Activated CD4-positive, CD25-positive, alpha-beta regulatory T cell treated with anti-CD3 and anti-CD28 coated beads, Interleukin-2, amount 50 U/mL, for 72 hours (primary cell): Measurements from ENCODE around the gene RNF113B.

Experiments
- DNase-seq: peaks from one replicate; pipeline ENCODE4 v3.0.0; 2021

Gene RNF113B

DNA sequence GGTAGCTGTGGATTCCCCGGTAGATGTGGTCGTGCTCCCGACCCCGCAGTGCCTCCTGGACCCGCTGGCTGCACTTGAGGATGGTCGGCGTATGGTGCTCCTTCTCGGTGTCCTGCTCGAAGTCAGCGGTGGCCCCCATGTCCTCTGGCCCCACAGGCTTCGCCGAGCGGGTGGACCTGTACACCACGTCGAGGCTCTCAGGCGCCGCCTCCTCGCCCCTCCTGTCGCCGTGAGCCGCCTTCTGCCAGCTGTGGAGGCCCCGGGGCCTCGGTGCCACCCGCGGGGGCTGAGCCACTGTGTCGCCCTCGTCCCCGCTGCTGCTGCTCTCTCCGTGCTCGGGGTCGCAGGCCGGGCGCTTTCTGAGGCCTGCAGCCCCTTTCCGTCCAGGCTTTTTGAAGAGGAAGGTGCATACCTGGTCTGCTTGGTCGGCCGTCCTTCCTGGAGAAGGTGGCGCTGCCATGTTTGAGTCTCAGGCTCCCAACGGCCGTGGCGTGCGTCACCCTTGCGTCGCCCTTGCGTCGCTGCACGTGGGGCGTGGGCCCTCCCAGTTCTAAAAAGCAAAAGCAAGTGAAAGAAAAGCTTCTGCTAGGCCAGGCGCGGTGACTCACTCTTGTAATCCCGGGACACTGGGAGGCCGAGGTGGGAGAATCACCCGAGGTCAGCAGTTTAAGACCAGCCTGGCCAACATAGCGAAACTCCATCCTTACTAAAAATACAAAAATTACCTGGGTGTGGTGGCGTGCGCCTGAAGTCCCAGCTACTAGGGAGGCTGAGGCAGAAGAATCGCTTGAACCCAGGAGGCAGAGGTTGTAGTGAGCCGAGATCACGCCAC, at the start of gene RNF113B:
Gene RNF113B, minus strand, starts transcription at position 493 of the 832 bp plus-strand sequence. Its CDS starts 33 bp downstream, at position 460.
- DNase-seq, result no peak

DNA sequence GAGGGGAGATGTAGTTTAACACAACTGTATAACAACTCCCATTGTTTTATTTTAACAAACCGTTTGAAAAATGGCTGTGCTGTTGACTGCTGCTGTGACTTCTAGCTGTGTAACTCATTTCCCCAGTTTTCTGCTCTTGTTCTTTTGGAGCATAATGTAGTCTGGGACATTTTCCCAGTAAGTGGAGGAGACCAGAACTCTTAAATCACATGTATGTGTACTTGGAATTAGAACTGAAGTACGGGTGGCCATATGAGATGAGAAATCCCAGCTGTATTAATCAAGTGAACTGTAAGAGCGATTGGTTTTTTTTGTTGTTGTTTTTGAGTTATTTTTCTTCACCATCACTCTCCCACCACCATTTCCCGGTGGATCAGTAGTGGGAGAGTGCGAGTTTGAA, 49.4 kb upstream of the RNF113B start:
- no peak for DNase-seq

DNA sequence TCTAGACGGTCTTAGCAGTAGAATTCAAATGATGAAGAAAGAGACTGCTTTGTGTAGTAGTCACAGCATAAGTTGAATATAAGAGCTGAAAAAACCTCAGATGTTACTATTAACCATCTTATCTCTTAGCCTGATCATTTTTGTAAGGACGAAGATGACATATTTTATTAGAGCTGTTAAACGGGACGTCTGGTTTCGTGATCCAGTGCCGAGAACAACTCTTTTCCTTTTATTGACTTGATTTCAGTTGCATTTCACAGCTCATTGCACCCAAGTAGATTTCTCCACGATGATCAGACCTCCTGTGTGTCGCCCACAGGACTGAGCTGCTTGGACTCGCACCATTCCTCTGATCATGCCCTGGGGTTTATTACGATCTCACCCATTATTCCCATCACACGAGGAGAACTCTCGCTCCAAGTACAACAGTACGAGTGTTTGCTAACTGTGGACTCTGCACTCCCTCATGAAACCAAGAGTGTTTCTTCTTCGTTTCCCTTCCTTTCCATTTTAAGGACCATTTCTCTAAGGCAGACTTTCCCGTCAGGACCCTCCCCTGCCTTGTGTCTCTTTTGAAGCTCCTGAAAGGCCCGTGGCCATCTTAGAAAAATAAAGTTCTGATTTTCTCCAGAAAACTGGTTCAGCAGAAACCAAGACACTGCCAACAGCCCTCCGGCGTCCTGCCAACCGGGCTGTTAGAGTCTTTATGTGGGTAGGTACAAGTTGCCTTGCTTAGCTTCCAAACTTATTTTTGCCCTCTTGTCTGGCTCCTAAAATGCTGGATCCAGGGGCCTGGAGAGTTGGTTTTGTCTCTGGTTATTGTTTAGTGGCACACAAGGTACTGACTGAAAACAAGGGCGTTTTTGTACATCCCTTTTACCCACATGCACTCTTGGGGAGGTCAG, 48.2 kb upstream of the RNF113B start:
- no peak for DNase-seq

- DNase-seq, result no peak
Observed at GRCh38 chr13:98224557-98224956, 47.5 kb upstream of the RNF113B start.

GRCh38 chr13:98223741-98224140, 46.7 kb upstream of the RNF113B start:
- DNase-seq, result no peak

DNA sequence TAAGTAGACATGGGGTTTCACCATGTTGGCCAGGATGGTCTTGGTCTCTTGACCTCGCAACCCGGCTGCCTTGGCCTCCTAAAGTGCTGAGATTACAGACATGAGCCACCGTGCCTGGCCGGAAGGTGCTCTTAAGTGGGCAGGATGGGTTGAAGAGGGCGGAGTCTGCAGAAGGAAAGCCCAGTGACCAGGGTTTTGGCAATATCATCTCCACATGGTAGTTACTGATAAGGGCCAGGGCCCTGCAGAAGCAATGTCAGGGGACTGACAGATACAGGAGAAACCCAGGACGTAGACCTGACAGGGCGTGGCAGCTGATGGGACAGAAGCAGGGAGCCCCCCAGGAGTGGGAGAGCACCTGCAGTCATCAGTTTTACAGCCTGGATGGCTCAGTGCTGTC, 45.7 kb upstream of the RNF113B start:
- DNase-seq, result no peak

GRCh38 chr13:98222081-98222554, 45.0 kb upstream of the RNF113B start:
- DNase-seq, result no peak

DNA sequence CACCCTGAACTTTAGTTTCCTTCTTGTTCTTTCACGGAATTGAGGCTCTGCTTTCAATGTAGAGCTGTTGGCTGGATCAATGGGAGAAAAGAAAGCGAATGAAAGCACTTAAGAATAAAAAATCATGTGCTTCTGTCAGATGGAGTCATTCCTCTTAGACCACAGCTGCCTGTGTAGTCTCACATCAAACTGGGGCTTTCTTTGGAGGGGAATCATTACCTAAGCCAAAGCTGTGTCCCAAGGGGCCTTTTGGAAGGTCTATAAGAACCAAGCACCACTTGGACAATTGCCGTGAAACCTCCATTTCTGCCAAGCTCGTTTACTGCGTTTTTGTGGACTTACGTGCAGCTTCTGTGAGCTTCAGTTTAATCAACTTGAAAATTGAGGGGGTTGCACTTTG, 44.2 kb upstream of the RNF113B start:
- DNase-seq, result no peak

GRCh38 chr13:98220271-98220791, 43.3 kb upstream of the RNF113B start:
- no peak for DNase-seq

- no peak for DNase-seq
Observed at GRCh38 chr13:98219685-98220084, 42.6 kb upstream of the RNF113B start.

GRCh38 chr13:98217597-98217996, 40.5 kb upstream of the RNF113B start:
- DNase-seq, result no peak

- DNase-seq, result no peak
Observed at GRCh38 chr13:98216711-98217285, 39.7 kb upstream of the RNF113B start.

DNA sequence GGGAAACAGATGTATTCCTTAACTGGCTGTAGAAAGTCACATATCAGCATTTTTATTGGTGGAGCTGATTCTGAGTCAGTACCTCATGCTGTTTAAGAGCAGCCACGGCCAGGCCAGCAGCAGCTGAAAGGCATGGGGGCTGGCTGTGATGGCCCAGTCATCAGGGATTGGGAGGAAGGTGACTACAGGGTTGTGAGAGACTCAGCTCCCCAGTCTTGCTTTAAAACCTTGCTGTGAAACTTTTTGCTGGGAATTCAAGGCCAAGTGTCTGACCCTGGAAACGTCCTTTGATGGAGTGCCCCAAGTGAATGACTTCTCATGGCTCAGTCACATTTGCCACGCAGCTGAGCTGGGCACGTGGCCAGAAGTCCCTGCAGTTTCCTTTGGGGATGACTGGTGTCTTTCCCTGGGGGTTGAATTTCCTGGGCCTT, 39.1 kb upstream of the RNF113B start:
- DNase-seq, result no peak

GRCh38 chr13:98215508-98215907, 38.4 kb upstream of the RNF113B start:
- DNase-seq, result no peak

- DNase-seq, result no peak
Observed at GRCh38 chr13:98214707-98215106, 37.6 kb upstream of the RNF113B start.

- DNase-seq, result no peak
Observed at GRCh38 chr13:98214008-98214643, 37.1 kb upstream of the RNF113B start.

GRCh38 chr13:98213354-98213753, 36.3 kb upstream of the RNF113B start:
- no peak for DNase-seq

- no peak for DNase-seq
Observed at GRCh38 chr13:98212763-98213162, 35.7 kb upstream of the RNF113B start.

GRCh38 chr13:98208606-98209005, 31.5 kb upstream of the RNF113B start:
- DNase-seq, result no peak

DNA sequence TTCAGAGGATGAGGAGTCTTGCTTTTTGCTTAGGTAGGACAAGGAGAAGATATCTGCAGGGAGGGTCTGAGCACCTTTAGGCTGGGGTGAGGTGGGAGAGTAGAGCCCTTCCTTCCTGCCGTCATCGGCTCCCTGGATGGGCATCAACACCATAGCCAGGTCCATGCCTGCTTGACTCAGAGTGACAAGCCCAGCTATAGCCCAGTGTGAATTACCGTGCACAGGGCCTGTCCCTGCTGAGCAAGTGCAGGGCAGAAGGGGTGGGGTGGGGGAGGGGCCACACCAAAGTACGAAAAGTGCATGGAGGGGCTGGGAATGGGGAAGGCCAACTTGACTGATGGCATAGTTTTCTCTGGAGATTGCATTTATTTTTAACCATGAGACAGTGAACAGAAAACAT, 30.3 kb upstream of the RNF113B start:
- DNase-seq, result no peak

DNA sequence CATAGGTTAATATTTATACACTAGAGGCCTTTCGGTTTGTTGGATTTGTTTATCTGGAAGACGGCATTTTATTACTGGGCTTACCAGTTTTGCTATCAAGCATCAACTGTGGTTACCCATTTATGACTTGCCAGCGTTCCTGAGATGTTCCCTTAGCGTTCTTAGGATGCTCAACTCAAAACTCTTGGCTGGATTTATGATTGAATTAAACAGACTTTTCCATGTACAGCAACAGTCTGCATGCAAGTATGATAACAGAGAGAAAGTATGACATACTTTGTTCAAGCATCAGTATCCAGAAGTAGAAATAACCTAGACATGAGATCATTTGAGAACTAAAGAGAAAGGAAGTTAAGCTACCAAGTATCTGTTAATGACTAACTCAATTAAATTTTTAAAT, 29.9 kb upstream of the RNF113B start:
- no peak for DNase-seq

GRCh38 chr13:98204546-98204945, 27.5 kb upstream of the RNF113B start:
- no peak for DNase-seq
